ENCODE results near the gene MCRS1.

The MCRS1 gene

DNA sequence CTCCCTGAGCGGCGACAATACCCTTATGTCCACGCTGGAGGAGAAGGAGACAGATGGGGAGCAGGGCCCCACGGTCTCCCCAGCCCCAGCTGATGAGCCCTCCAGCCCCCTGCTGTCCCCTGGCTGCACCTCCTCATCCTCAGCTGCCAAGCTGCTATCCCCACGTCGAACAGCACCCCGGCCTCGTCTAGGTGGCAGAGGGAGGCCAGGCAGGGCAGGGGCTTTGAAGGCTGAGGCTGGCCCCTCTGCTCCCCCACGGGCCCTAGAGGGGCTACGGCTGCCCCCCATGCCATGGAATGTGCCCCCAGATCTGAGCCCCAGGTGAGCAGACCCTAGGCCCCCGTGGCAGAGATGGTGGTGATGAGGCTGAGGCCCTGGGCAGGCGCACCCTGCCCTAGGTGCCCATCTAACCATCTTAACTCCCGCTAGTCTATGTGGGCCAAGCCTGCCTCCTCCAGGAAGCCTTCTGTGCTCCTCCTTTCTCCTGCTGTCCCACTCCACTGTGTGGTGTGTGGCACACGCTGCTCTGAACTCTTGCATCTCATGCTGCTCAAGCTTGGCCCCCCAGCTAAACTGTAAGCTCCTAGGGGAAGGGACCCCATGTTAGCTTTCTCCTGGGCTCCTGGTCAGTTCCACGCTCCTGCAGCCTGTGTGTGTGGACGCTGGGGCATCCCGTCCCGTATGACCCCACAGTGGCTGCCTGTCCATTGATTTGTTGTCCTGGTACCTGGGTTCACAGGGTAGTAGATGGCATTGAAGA is 12.1 kb downstream of the MCRS1 start:
- DNase-seq = no peak

DNA sequence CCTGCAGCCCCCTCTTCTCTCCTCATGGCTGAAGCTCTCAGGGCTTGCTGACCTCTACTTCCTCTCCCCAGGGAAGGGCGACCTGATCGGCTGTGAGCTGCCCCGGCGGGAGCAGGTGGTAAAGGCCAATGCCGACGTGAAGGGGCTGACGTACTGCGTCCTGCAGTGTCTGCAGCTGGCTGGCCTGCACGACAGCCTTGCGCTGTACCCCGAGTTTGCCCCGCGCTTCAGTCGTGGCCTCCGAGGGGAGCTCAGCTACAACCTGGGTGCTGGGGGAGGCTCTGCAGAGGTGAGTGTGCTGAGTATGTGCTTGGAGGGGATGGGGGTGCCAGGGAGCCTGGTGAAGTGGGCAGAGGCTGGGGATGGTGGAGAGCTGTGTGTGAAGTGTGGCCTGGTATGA is 13.7 kb downstream of the MCRS1 start:
- DNase-seq = no peak

DNA sequence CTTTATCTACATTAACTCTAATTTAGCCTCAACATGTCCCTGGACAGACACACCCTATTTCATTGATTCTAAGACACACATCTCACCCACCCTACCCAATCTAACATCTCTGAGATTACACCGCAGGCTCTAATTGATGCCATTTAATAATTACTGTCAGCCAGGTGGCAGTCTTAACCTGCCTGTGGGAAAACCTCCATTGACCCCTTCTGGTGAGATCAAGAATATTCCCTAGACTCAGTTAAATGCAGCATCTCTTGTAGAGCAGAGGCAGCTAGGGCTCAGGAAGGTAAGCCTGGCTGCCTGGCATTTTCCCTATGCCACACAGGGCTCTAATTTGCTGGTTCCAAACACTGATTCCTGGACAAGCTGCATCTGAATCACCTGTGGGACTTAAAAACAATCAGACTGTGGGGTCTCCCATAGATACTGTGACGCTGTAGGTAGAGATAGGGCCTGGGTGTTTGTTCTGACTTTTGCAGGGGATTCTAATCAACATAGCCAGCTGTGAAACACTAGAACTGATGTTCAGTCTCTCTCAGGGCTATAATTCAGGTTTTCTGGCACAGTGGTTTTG is 14.3 kb downstream of the MCRS1 start:
- DNase-seq = peak; percentile 63

DNA sequence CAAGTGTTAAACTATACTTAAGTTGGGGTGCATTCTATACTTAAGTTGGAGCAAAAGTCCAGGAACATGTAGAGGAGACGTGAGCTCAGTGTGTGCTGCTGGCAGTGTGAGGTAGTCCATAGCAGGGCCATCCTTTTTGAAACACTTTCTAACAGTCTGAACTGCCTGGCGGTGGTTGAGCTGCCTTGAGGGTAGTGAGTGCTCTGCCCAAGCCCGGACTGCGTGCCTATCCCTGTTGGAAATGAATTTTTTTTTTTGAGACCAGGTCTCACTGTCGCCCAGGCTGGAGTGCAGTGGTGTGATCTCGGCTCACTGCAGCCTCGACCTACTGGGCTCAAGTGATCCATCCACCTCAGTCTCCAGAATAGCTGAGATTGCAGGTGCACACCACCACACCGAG is 15.0 kb downstream of the MCRS1 start:
- no peak for DNase-seq

DNA sequence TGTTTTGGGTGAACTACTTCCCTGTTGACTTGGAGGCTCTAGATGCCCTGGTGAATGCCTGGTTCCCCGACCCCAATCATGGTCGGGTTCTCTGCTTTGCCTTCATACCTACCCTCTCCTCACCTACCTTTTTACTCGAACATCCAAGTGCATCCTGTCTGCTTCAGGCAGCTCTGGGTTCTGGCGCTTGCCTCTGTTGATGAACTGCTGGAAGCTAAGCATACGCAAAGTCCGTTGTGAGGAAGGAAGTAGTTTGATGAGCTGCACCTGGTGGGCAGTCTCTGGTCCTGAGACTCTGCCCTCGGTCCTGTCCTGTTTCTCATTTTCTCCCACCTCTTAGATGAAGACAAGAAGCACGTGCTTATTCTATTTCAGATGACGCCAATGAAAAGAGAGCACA is 15.5 kb downstream of the MCRS1 start:
- DNase-seq = no peak

DNA sequence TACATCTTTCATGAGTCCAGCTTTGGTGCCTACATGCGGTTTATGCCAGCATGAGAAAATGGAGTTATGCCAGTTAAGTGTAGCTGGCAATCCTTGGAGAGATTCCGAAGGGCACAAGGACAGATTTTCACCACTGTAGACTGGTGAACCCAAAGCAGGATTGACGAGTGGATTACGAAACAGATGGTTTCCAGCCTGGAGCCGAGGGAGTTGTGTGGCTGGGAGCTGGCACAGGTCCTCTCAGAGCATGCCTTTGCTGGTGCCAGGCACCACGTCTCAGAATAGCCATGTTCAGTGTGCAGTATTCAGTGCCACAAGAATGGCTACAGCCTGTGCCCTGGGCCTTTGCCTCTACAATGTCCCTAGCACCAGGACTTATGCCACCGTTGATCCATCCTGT is 15.9 kb downstream of the MCRS1 start:
- no peak for DNase-seq

DNA sequence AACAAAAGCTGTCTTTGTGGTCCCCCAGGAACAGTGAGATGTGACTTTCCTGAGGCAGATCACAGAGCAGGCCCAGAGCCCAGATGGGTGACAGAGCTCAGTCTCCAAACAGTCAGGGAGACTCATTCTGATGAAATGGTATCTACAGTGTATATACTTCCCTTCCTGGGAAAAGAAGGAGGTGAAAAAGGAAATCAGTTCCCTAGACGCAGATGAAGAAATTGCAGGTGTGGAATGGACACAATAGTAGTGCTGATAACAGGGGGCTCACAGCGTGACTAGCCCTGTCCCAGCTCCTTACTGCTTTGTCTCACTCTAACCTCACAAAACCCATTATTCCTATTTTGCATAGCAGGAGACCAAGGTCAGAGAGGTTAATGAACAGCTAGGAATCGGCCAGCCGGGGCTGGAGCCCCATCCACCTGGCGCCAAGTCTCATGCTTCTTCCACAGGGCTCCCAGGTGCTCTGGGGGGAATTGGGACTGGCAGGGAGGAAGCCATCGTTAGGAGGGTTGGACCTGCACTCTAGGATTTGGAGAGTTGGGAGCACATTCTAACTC is 17.2 kb downstream of the MCRS1 start:
- DNase-seq = no peak

DNA sequence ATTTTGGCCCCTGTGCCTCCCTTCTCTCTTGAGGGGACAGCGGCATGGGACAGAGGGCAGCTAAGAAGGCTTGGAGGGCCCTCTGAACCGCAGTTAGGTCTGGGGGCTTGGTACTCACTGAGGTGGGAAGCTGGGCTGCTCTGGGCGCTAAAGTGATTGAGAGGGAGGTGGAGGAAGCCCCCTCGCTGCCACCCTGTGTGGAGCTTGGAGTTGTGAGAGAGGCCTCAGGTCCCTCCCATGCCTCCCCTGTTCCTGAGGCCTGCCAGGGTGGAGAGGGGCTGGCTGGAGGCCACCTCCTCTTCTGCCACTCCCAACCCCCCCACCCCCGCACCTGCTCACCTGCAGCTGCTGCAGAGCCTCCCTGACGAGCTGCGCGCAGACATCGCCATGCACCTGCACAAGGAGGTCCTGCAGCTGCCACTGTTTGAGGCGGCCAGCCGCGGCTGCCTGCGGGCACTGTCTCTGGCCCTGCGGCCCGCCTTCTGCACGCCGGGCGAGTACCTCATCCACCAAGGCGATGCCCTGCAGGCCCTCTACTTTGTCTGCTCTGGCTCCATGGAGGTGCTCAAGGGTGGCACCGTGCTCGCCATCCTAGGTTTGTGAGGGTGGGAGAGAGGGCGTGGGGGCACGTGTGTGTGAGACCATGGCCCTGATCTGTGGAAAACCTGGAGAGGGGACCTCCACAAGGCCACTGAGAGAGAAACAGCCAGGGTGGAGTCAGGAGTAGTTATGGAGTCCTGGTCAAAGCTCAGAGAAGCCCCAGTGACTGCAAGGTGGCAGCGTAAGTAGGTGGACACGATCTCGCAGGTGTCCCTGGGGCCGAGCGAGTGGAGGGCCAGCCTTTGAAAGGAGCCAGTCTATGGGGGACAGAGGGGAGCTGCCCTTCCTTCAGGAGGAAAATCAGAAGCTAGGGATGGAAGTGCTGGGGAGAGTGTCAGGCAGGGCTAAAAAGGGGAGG is 17.9 kb downstream of the MCRS1 start:
- DNase-seq = peak; percentile 55

DNA sequence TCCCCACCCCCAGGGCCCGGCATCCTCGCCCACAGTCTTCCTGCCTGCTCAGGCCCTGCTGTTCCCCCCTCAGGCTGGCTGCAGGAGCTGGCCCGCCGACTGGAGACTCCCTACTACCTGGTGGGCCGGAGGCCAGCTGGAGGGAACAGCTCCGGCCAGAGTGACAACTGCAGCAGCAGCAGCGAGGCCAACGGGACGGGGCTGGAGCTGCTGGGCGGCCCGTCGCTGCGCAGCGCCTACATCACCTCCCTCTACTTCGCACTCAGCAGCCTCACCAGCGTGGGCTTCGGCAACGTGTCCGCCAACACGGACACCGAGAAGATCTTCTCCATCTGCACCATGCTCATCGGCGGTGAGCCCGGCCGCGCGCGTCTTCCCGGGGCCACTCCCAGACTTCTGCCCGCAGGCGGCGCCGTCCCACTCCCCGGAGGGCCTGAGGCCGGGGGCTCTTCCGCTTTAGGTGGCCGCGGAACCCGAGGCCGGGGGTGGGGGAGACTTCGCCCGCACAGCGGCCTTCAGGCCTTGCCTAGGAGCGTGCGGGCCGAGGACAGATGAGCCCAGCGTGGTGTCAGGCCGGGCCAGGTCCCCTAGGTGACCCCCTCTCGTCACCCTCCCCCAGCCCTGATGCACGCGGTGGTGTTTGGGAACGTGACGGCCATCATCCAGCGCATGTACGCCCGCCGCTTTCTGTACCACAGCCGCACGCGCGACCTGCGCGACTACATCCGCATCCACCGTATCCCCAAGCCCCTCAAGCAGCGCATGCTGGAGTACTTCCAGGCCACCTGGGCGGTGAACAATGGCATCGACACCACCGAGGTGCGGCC is 18.9 kb downstream of the MCRS1 start:
- DNase-seq = no peak

DNA sequence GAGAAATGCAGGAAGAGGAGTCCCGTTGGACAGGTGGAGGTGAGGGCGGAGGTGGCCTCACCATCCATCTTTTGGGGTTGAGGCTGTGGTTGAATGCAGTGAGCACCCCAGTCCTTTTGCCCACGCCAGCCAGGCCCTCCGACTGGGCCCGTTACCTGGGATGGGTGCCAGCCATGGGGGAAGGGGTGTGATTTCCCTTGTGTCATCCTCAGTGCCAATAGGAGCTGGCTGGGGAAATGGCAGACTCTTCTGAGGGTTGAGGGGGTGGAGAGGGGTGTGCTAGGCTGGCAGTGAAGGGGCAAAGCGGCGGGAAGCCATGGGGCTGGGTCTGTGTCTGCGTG is 19.5 kb downstream of the MCRS1 start:
- no peak for DNase-seq

DNA sequence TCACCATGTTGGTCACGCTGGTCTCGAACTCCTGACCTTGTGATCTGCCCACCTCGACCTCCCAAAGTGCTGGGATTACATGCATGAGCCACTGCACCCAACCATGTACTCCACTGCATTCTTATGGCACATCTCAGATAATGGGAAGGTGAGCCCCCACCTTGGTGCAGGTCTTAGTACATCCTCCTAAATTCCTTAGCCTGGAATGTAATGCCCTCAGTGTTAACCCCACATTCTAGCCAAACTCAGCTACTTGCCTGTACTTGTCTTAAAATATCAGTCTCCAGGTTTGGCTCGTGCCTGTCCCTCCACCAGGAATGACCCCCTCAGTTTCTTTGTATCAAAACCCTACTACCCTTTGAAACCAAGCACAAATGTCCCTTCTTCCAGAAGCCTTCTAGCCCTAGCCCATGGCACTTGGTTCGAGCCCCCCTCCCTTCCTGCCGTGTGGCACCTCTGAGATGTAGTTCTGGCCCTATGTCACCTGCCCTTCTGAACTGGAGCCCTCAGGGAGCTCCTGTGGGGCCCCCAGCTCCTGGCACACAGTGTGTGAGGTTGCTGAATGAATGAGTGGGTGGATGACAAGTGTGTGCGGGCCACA is 20.8 kb downstream of the MCRS1 start:
- DNase-seq = no peak

DNA sequence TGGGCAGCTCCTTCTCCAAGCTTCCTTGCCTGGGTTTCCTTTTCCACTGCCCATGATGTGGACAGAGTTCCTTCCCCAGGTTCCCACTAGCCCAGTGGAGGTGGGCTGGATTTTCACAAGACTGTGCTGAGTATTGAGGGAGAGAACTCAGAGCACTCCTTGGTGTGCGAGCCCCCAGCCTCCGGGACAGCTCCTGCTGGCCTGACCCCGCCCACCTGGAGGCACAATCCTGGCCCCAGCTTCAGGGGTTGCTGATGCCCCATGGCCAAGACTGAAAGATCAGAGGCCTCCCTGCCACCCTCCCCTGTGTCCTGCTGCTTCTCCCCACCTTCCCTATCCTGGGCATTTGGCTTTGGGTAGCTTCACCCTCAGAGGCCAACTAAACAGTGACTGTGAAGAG is 21.5 kb downstream of the MCRS1 start:
- no peak for DNase-seq

DNA sequence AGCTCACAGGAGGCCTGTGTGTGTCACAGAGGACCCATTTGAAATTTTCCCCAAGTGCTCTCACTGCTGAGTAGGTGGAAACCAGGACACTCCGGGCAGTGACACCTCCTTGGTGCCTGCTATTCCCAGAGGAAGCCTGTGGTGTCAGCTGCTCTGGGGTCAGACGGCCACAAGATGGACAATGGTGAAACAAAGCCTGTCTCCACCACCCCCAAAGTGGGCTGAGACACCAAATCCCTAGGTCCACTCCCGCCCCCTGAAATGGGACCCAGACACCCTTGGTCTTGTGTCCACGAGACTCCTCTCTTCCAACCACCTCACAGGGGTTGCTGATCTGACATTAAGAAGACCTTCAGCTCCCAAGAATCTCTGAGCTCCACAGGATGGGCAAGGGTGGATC is 22.1 kb downstream of the MCRS1 start:
- no peak for DNase-seq

DNA sequence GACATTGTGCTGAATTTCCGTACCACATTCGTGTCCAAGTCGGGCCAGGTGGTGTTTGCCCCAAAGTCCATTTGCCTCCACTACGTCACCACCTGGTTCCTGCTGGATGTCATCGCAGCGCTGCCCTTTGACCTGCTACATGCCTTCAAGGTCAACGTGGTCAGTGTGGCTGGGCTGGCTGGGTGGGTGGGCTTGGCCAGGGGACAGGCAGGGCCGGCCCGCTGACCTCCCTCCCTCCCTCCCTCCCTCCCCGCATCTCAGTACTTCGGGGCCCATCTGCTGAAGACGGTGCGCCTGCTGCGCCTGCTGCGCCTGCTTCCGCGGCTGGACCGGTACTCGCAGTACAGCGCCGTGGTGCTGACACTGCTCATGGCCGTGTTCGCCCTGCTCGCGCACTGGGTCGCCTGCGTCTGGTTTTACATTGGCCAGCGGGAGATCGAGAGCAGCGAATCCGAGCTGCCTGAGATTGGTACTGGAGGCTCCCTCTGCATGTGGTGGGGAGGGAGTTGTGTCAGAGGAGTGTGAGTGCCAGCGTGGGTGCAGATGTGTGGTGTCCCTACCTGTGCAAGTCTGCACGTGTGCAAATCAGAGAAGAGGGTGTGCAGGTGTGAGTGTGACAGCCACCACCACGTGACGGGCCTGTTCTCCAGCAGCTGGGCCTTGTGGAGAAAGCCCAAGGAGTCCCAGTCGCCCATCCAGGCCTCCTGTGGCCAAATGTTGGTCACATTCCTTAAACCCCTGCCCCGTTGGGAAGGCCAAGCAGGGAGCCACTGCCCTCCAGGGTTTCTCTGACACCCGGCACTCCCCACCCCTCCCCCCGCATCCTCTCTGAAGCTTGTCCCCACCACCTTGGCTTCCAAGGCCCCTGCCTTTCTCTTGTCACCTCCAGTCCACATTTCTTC is 23.8 kb downstream of the MCRS1 start:
- no peak for DNase-seq

DNA sequence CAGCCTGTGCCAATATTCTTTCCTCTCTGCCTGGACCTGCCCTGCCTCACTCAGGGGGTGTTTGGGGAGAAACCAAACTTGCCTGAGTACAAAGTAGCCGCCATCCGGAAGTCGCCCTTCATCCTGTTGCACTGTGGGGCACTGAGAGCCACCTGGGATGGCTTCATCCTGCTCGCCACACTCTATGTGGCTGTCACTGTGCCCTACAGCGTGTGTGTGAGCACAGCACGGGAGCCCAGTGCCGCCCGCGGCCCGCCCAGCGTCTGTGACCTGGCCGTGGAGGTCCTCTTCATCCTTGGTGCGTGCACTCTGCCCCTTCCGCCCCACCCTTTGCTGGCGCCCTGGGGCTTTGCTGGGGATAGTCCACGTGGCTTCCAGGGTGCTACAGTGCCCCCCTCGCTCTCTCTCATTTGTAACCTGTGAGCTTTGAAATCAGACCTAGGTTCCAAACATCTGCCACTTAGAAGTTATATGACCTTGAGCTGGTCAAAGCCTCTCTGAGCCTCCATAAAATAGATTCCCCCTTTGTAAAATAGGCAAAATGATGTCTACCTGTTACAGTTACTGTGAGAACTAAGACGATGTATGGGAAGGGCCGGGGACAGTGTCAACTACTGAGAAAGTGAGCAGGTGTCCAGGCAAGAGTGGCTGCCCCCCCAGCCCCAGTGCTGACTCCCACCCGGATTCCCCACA is 24.6 kb downstream of the MCRS1 start:
- DNase-seq = no peak

DNA sequence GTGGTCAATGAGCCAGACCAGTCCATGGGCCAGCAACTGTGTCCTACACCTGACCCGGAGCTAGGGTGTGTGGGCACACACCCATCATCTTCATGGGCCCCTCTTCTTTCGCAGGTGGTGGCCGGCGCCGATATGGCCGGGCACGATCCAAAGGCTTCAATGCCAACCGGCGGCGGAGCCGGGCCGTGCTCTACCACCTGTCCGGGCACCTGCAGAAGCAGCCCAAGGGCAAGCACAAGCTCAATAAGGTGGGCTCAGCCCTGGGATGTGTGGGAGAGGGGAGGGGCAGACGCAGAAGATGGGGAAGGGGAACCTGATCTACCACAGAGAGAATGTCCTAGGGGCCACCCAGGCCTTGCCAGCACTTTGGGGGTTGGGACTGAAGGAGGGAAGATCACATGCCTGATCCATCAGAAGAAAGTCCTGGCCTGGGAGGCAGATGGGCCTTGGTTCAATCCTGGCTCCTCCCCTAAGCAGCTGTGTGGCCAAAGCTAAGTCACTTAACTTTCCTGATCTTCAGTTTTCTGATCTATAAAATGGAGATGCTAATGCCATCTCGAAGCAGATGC is 25.3 kb downstream of the MCRS1 start:
- DNase-seq = no peak

DNA sequence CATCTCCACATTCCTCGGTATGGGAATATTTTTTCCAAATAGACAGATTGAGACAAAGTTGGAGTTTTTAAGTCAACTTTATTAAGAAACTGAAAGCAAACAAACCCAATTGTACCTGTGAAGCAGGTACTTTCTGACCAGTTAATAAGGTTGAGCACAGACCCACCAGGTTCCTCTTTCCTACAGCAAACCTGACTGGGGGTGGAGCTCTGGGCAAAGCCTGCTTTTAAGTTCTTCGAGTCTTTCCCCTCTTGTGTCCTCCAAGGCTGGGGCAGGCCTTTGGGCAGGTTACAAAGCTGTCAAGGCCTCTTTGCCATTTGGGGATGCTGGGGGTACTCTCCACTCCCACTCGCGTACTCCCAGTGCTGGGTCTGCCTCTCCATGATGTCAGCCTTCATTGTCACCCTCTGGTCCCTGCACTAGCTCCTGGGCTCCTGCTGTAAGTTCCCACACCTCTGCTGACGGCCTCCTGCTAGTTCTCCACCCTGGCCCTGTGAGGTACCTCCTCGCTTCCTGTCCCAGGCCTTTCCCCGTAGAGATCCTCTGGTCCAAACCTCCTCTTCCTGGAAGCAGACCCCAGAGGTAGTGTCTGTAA is 25.9 kb downstream of the MCRS1 start:
- DNase-seq = no peak

DNA sequence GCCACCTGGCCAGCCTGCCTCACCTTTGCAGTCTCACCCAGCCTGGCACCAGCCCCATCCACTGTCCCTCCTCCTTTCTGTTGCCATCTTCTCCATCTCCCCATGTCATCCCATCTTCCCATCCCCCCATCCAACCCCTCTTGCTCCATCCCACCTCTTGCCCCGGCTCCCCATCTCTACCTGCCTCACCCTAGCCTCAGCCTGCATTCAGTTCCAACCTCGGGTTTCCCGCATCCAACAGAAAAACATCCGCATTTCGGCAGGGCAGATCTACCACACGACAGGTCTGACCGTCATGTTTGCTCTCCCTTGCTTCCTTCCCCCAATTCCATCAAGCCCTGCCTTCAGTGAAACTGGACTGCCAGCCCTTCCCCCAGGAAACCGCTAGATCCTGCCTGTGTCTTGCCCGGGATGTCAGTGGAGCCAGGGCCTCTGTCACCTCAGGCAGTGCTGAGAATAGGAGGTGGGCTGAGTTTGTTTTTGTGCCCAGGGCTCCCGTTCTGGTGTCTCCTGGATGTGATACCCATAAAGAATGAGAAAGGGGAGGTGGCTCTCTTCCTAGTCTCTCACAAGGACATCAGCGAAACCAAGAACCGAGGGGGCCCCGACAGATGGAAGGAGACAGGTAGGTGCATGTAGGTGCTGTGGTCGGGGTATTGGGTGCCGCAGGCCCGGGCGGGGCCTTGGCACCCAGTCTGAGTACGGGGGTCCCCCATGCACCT is 26.6 kb downstream of the MCRS1 start:
- DNase-seq = no peak

All from NCI-H1417 treated with DMSO at 0.1 percent for 48 hours (cell line).